ENCODE results near the gene DNAH7.
A peak's percentile ranks its signal among the peaks of the same experiment; 100 is the strongest.
"Not testable (repeated sequence)": the region's sequence is repeated elsewhere in the genome, so short reads cannot be mapped to it uniquely, and the experiment has no call there.

DNAH7 gene

GRCh38 chr2:195967336-195967735 lies 101.3 kb downstream of the DNAH7 start:
- DNase-seq (ENCODE audit: low spot score): no peak

- DNase-seq (ENCODE audit: low spot score): no peak
These were observed 106.8 kb downstream of the DNAH7 start for GRCh38 chr2:195961873-195962272.

GRCh38 chr2:195959341-195959740 lies 109.3 kb downstream of the DNAH7 start:
- DNase-seq (ENCODE audit: low spot score): no peak

- DNase-seq (ENCODE audit: low spot score): no peak
These were observed 111.9 kb downstream of the DNAH7 start for GRCh38 chr2:195956725-195957124.

GRCh38 chr2:195945056-195945455 lies 123.6 kb downstream of the DNAH7 start:
- DNase-seq (ENCODE audit: low spot score): no peak

GRCh38 chr2:195937176-195937575 lies 131.5 kb downstream of the DNAH7 start:
- no peak for DNase-seq (ENCODE audit: low spot score)

- no peak for DNase-seq (ENCODE audit: low spot score)
These were observed 134.2 kb downstream of the DNAH7 start for GRCh38 chr2:195934484-195934883.

- DNase-seq (ENCODE audit: low spot score): no peak
These were observed 139.1 kb downstream of the DNAH7 start for GRCh38 chr2:195929531-195929930.

- no peak for DNase-seq (ENCODE audit: low spot score)
These were observed 143.5 kb downstream of the DNAH7 start for GRCh38 chr2:195925120-195925519.

GRCh38 chr2:195923889-195924288 lies 144.7 kb downstream of the DNAH7 start:
- DNase-seq (ENCODE audit: low spot score): no peak

GRCh38 chr2:195917021-195917600 lies 151.5 kb downstream of the DNAH7 start:
- not testable (repeated sequence) for DNase-seq (ENCODE audit: low spot score)

GRCh38 chr2:195912079-195912478 lies 156.6 kb downstream of the DNAH7 start:
- no peak for DNase-seq (ENCODE audit: low spot score)

GRCh38 chr2:195910570-195910969 lies 158.1 kb downstream of the DNAH7 start:
- DNase-seq (ENCODE audit: low spot score): no peak

- DNase-seq (ENCODE audit: low spot score): no peak
These were observed 158.7 kb downstream of the DNAH7 start for GRCh38 chr2:195909926-195910325.

GRCh38 chr2:195907474-195907873 lies 161.2 kb downstream of the DNAH7 start:
- DNase-seq (ENCODE audit: low spot score): no peak

GRCh38 chr2:195903956-195904355 lies 164.7 kb downstream of the DNAH7 start:
- no peak for DNase-seq (ENCODE audit: low spot score)

- no peak for DNase-seq (ENCODE audit: low spot score)
These were observed 165.8 kb downstream of the DNAH7 start for GRCh38 chr2:195902857-195903256.

GRCh38 chr2:195899226-195899625 lies 169.4 kb downstream of the DNAH7 start:
- DNase-seq (ENCODE audit: low spot score): no peak

- DNase-seq (ENCODE audit: low spot score): peak; percentile 63
These were observed 170.0 kb downstream of the DNAH7 start for GRCh38 chr2:195898505-195899191.

GRCh38 chr2:195891081-195891480 lies 177.6 kb downstream of the DNAH7 start:
- DNase-seq (ENCODE audit: low spot score): no peak

- no peak for DNase-seq (ENCODE audit: low spot score)
These were observed 189.5 kb downstream of the DNAH7 start for GRCh38 chr2:195879153-195879552.

- no peak for DNase-seq (ENCODE audit: low spot score)
These were observed 197.3 kb downstream of the DNAH7 start for GRCh38 chr2:195871326-195871725.

- DNase-seq (ENCODE audit: low spot score): peak; percentile 42
These were observed 204.3 kb downstream of the DNAH7 start for GRCh38 chr2:195864316-195864715.

- no peak for DNase-seq (ENCODE audit: low spot score)
These were observed 205.1 kb downstream of the DNAH7 start for GRCh38 chr2:195863564-195863963.
